Activated CD8-positive, alpha-beta memory T cell treated with anti-CD3 and anti-CD28 coated beads, Interleukin-2, amount 50 U/mL, for 1 hour (primary cell): ENCODE data around the gene LHPP.
"Not testable (repeated sequence)": the region's sequence is repeated elsewhere in the genome, so short reads cannot be mapped to it uniquely, and the experiment has no call there.

Source experiments
- DNase-seq: peaks from one replicate; pipeline ENCODE4 v3.0.0-alpha.2; 2020; ENCODE audit errors: extremely low read depth

LHPP gene

GRCh38 chr10:124536496-124537050 is 75.0 kb downstream of the LHPP start:
- DNase-seq = no peak

- DNase-seq = no peak
Observed at GRCh38 chr10:124537166-124537725, 75.6 kb downstream of the LHPP start.

- no peak for DNase-seq
Observed at GRCh38 chr10:124537891-124538290, 76.3 kb downstream of the LHPP start.

GRCh38 chr10:124538706-124539105 is 77.1 kb downstream of the LHPP start:
- DNase-seq = no peak

- DNase-seq = peak; percentile 28
Observed at GRCh38 chr10:124539935-124540641, 78.5 kb downstream of the LHPP start.

GRCh38 chr10:124541076-124541903 is 79.7 kb downstream of the LHPP start:
- DNase-seq = no peak

GRCh38 chr10:124542336-124542735 is 80.7 kb downstream of the LHPP start:
- DNase-seq = no peak

GRCh38 chr10:124543146-124543545 is 81.5 kb downstream of the LHPP start:
- no peak for DNase-seq

- no peak for DNase-seq
Observed at GRCh38 chr10:124543971-124544370, 82.3 kb downstream of the LHPP start.

- no peak for DNase-seq
Observed at GRCh38 chr10:124544711-124545110, 83.1 kb downstream of the LHPP start.

GRCh38 chr10:124545351-124546054 is 83.9 kb downstream of the LHPP start:
- DNase-seq = no peak

- DNase-seq = no peak
Observed at GRCh38 chr10:124546055-124546369, 84.4 kb downstream of the LHPP start.

- DNase-seq = no peak
Observed at GRCh38 chr10:124546957-124547646, 85.5 kb downstream of the LHPP start.

GRCh38 chr10:124547647-124548168 is 86.1 kb downstream of the LHPP start:
- no peak for DNase-seq

GRCh38 chr10:124549171-124549570 is 87.5 kb downstream of the LHPP start:
- not testable (repeated sequence) for DNase-seq

- DNase-seq = no peak
Observed at GRCh38 chr10:124550293-124551034, 88.8 kb downstream of the LHPP start.

- DNase-seq = no peak
Observed at GRCh38 chr10:124551097-124551496, 89.5 kb downstream of the LHPP start.

- no peak for DNase-seq
Observed at GRCh38 chr10:124551755-124552154, 90.1 kb downstream of the LHPP start.

GRCh38 chr10:124552691-124553276 is 91.2 kb downstream of the LHPP start:
- DNase-seq = no peak
